ENCODE measurements around the gene FDXACB1.
A peak's percentile ranks its signal among the peaks of the same experiment; 100 is the strongest.

Gene FDXACB1

GRCh38 chr11:111878849-111879636 lies at the start of gene FDXACB1, which contains the start of gene CFAP68:
Gene FDXACB1, minus strand, starts transcription at chr11:111879165. Its CDS starts 33 bp downstream, at chr11:111879132.
Gene CFAP68, plus strand, starts transcription at chr11:111879541. Its CDS starts 20 bp downstream, at chr11:111879561.
- peak; percentile 87 for TF ChIP-seq MYC (IDR thresholded peaks at IDR 0.05; ENCODE audit: low read depth, low read length)
- TF ChIP-seq MAX (IDR thresholded peaks at IDR 0.05; ENCODE audit: low read depth, low read length), result peak; percentile 84
- TF ChIP-seq POLR2A (IDR thresholded peaks at IDR 0.05; ENCODE audit: extremely low read depth, insufficient read length), result peak; percentile 69
- peak; percentile 76 for TF ChIP-seq CTCF (IDR thresholded peaks at IDR 0.05; ENCODE audit: low read depth, low read length)
- peak within 1 kb of the TSS; percentile 91 for H3K4me3 ChIP-seq (ENCODE audit: low read depth, low read length)
- DNase-seq (ENCODE audit: low read depth), result peak; percentile 99

GRCh38 chr11:111926505-111927391 lies 47.8 kb upstream of the FDXACB1 start:
- peak; percentile 98 for DNase-seq (ENCODE audit: low read depth)
- H3K4me3 ChIP-seq (ENCODE audit: low read depth, low read length), result peak overlapping the region; percentile 46
- TF ChIP-seq MAX (IDR thresholded peaks at IDR 0.05; ENCODE audit: low read depth, low read length) (peak; percentile 70), MYC (IDR thresholded peaks at IDR 0.05; ENCODE audit: low read depth, low read length) (peak; percentile 67), POLR2A (IDR thresholded peaks at IDR 0.05; ENCODE audit: extremely low read depth, insufficient read length) (peak; percentile 95), CTCF (IDR thresholded peaks at IDR 0.05; ENCODE audit: low read depth, low read length) (no peak)

DNA sequence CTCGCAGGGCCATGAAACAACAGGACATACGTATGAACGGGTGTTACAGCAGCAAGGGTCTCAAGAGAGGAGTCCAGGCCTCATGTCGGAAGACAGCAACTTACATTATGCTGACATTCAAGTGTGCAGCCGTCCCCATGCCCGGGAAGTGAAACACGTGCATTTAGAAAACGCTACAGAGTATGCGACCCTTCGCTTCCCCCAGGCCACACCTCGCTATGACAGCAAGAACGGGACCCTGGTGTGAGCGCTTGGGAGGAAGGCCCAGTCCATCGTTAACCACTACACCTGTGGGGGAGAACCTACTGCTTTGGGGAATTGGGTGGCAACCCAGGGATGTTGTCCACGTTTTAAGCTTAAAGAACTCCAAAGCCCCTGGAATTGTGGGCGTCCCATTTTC lies 47.0 kb upstream of the FDXACB1 start:
- DNase-seq (ENCODE audit: low read depth), result no peak
- TF ChIP-seq POLR2A (IDR thresholded peaks at IDR 0.05; ENCODE audit: extremely low read depth, insufficient read length) (no peak), MAX (IDR thresholded peaks at IDR 0.05; ENCODE audit: low read depth, low read length) (no peak), MYC (IDR thresholded peaks at IDR 0.05; ENCODE audit: low read depth, low read length) (no peak), CTCF (IDR thresholded peaks at IDR 0.05; ENCODE audit: low read depth, low read length) (no peak)
- peak overlapping the region; percentile 46 for H3K4me3 ChIP-seq (ENCODE audit: low read depth, low read length)

- DNase-seq (ENCODE audit: low read depth), result no peak
Measured at GRCh38 chr11:111923951-111924350, 45.0 kb upstream of the FDXACB1 start.

More at GRCh38 chr11:111923951-111924350, 45.0 kb upstream of the FDXACB1 start:
- TF ChIP-seq POLR2A (IDR thresholded peaks at IDR 0.05; ENCODE audit: extremely low read depth, insufficient read length), result no peak
- no peak for TF ChIP-seq MAX (IDR thresholded peaks at IDR 0.05; ENCODE audit: low read depth, low read length)
- TF ChIP-seq CTCF (IDR thresholded peaks at IDR 0.05; ENCODE audit: low read depth, low read length), result no peak
- TF ChIP-seq MYC (IDR thresholded peaks at IDR 0.05; ENCODE audit: low read depth, low read length), result no peak
- H3K4me3 ChIP-seq (ENCODE audit: low read depth, low read length), result no peak overlapping the region

All from NB4 (cell line).